ENCODE measurements around the gene VWA8.

Gene VWA8

DNA sequence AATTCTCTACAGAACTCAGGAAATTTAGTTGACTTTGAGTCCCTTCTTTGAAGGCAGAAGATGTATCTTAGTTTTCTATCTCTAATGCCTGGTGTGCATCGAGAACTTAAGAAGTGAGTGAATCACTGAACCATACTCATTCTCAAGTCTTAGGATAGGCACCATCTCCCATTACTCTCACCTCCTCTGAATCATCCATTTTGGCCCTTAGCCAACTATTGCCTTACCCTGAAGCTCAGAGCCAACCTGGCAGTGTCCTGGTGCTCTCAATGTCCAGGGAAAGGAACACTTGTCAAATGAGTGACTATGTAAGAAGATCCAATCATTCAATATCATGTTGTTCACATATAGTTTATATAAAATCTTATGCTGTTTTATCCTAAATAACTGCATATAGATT is 357.0 kb downstream of the VWA8 start:
- H3K27ac ChIP-seq, result no peak overlapping the region
- TF ChIP-seq ZFX (IDR thresholded peaks at IDR 0.05) (no peak), CTCF (conservative IDR thresholded peaks at IDR 0.05) (no peak)

DNA sequence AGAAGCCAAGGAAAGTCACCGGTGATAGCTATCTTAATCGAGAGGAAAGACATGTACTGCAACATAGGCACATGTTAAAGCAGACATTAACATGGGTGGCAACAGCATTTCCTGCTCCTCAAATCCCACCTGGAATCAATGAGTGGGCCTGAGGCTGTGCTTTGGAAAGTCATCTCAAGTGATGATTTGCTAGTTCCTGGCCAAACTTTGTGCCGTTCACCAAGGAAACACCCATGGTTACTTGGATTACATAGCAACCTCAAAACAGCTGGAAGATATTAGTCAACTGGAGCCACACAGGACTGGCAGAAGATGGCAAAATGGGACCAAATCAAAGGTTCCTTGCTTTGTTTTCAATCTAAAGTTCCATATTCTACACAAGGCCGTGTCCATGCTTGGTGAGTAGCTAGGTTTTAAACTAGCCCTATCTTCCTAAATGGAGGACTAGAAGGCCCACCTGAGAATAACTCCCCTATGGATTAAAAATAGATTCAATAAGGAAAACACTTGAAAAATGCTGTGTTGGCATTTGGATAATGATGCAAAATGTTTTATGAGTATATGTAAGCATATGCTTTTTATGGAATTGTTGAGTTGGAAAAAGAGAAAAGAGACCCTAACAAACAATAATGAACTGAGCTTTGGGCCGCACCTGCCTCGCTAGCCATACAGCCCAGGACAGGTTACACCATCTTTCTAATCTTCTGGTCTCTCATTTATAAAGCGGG is 359.0 kb downstream of the VWA8 start:
- H3K27ac ChIP-seq, result no peak overlapping the region
- TF ChIP-seq ZFX (IDR thresholded peaks at IDR 0.05), result no peak
- no peak for TF ChIP-seq CTCF (conservative IDR thresholded peaks at IDR 0.05)

DNA sequence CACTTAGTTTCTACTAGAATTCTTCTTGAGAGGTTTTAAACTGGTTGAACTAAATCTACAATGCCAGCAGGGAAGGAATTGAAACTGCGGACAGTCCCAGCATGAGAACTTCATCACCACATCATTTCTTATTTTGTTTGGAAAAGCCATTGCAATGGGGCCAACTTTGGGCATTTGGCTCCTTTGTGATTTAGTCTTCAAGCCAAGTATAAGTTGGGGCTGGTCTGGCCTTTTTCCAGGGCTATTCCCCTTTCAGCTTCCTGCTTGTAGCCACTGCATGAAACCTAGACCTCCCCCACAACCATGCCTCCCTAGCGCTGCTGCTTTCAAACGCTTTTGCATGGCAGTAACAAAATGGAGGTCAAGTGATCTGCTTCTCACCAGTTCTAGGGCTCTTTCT is 361.3 kb downstream of the VWA8 start:
- H3K27ac ChIP-seq, result no peak overlapping the region
- TF ChIP-seq CTCF (conservative IDR thresholded peaks at IDR 0.05), result no peak
- no peak for TF ChIP-seq ZFX (IDR thresholded peaks at IDR 0.05)

DNA sequence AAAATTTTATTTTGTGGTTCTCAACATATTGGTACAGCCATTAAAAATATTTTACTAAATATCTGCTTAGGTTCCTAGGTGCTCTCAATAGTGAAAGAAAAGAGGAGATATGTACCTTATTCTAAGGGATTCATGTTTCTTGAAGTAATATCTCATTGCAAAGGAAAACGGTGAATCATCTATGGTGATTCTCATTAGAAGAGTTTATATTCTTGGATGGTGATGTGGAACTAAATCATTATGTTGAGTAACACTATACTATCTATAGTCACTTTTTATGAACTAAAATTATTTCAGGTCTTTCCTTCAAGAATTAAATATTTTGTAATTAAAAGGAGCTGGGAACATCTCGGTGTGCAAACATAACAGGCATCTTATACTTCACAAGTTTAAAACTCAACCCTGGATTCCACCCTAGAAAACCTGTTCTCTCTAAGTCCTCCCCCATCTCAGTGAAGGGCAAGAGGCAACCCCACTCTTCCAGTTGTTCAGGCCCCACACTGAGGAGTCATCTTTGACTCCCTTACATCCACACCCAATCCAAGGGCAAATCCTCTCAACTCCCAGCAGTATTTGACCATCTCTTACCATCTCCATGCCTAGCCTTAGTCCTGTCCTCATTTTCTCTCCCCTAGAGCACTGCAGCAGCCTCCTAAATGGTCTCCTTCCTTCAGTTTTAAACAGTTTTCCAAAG is 363.4 kb downstream of the VWA8 start:
- no peak overlapping the region for H3K27ac ChIP-seq
- TF ChIP-seq ZFX (IDR thresholded peaks at IDR 0.05) (no peak), CTCF (conservative IDR thresholded peaks at IDR 0.05) (no peak)

GRCh38 chr13:41596190-41596589 is 364.7 kb downstream of the VWA8 start:
- H3K27ac ChIP-seq, result no peak overlapping the region
- TF ChIP-seq CTCF (conservative IDR thresholded peaks at IDR 0.05) (no peak), ZFX (IDR thresholded peaks at IDR 0.05) (no peak)

DNA sequence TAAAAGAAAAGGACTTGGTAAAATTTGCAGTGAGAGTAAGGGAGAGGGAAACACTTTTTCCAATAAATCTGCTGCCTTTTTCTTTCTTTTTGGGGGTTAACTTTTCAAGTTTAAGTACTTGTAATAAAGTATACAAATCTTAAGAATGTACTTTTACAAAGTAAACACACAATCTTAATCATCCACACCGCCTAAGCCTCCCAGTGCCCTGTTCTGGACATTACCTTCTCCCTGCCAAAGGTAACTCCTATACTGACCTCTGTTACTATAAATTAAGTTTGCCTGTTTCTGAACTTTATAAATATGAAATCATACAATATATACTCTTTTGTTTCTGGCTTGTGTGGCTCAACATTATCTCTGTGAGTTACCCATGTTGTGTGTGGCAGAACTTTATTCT is 365.6 kb downstream of the VWA8 start:
- H3K27ac ChIP-seq, result no peak overlapping the region
- TF ChIP-seq ZFX (IDR thresholded peaks at IDR 0.05) (no peak), CTCF (conservative IDR thresholded peaks at IDR 0.05) (no peak)

- no peak overlapping the region for H3K27ac ChIP-seq
- TF ChIP-seq ZFX (IDR thresholded peaks at IDR 0.05) (no peak), CTCF (conservative IDR thresholded peaks at IDR 0.05) (no peak)
Observed at GRCh38 chr13:41590643-41591042, 370.3 kb downstream of the VWA8 start.

Data from C4-2B (cell line).